ENCODE data around the gene RBM7.

RBM7 gene

GRCh38 chr11:114397349-114397982 is 3.0 kb upstream of the RBM7 start:
- no peak for DNase-seq

GRCh38 chr11:114398303-114398920 is 2.1 kb upstream of the RBM7 start:
- no peak for DNase-seq

GRCh38 chr11:114399490-114400215 is 813 bp upstream of the RBM7 start:
- no peak for DNase-seq

- no peak for DNase-seq
Observed at GRCh38 chr11:114400915-114401223, 403 bp downstream of the RBM7 start.

- DNase-seq = no peak
Observed at GRCh38 chr11:114401311-114401710, 845 bp downstream of the RBM7 start.

GRCh38 chr11:114412946-114413345 is 12.5 kb downstream of the RBM7 start:
- no peak for DNase-seq

GRCh38 chr11:114413958-114414357 is 13.5 kb downstream of the RBM7 start:
- DNase-seq = no peak

- no peak for DNase-seq
Observed at GRCh38 chr11:114416441-114416961, 16.0 kb downstream of the RBM7 start.

GRCh38 chr11:114426280-114426679 is 25.8 kb downstream of the RBM7 start:
- DNase-seq = no peak

- DNase-seq = no peak
Observed at GRCh38 chr11:114430290-114430689, 29.8 kb downstream of the RBM7 start.

- DNase-seq = no peak
Observed at GRCh38 chr11:114432893-114433292, 32.4 kb downstream of the RBM7 start.

GRCh38 chr11:114433376-114433775 is 32.9 kb downstream of the RBM7 start:
- DNase-seq = no peak

GRCh38 chr11:114438303-114438702 is 37.8 kb downstream of the RBM7 start:
- DNase-seq = no peak

GRCh38 chr11:114439229-114440120 is 39.0 kb downstream of the RBM7 start, which contains the start of gene REXO2:
Gene REXO2, plus strand, starts transcription at chr11:114439467. Its CDS starts 62 bp downstream, at chr11:114439529.
- peak; percentile 92 for DNase-seq

GRCh38 chr11:114440121-114440860 is 39.8 kb downstream of the RBM7 start:
- no peak for DNase-seq

- DNase-seq = no peak
Observed at GRCh38 chr11:114440971-114441763, 40.7 kb downstream of the RBM7 start.

- no peak for DNase-seq
Observed at GRCh38 chr11:114441921-114442320, 41.5 kb downstream of the RBM7 start.

GRCh38 chr11:114442536-114442935 is 42.1 kb downstream of the RBM7 start:
- DNase-seq = no peak

- DNase-seq = no peak
Observed at GRCh38 chr11:114447444-114447843, 47.0 kb downstream of the RBM7 start.

GRCh38 chr11:114447892-114448291 is 47.4 kb downstream of the RBM7 start:
- no peak for DNase-seq

GRCh38 chr11:114448749-114449482 is 48.5 kb downstream of the RBM7 start:
- no peak for DNase-seq

Measured in effector CD4-positive, alpha-beta T cell (primary cell).